VCaP (cell line): ENCODE results near the gene MMP28.
"Not testable (repeated sequence)": the region's sequence is repeated elsewhere in the genome, so short reads cannot be mapped to it uniquely, and the experiment has no call there.

ENCODE experiments used
- H3K27ac ChIP-seq: fragments of 450-650 bp; 2 replicates; pipeline ENCODE4 v1.5.1; 2017
- CTCF ChIP-seq: fragments of 450-650 bp; conservative IDR thresholded peaks from 2 replicates; pipeline ENCODE4 v1.5.1; 2017; ENCODE audit warnings: mild to moderate bottlenecking, moderate library complexity

Gene MMP28

DNA sequence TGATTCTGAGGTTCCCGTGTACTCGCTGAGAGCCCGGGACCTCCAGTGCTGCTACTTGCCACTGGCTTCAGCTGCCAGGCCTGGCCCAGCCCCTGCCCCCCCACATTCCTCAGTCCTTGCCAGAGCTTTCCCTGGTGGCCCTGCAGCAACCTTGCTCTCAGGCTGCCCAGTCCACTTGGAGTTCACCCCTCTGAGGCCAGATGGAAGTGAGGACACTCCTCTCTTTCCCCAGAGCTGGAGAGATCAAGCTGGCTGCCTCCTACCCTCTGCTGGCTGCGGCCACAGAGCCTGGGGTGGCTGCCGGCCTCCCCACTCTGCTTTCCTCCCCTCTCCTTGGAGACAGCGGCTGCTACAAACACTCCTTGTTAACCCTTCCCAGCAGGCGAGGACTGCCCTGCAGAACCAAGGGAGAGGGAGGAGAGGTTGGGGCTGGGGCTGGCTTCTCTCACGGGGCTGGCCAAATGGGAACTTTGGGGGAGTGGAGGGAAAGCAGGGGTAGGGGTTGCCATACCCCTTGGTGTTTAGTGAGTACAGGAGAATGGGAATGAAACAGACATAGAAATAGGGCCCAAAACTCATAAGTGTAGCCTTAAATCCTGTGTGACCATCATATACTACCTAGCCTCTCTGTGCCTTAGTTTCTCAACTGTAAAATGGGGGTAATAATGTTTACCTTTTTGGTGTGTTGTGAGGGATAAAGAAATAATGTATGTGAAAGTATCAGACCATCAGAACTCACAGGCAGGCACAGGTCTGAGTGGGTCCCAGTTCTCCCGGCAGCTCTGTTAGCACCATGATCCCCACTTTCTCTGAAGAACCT is 42.3 kb downstream of the MMP28 start, which contains the start of gene GAS2L2:
GAS2L2 (minus strand) TSS at position 295 of the 820 bp plus-strand sequence. CDS start 389 bp downstream, outside the sequence.
- peak within 1 kb of the TSS; percentile 21; the same call in 1 of the 2 replicates for H3K27ac ChIP-seq
- no peak for TF ChIP-seq CTCF

DNA sequence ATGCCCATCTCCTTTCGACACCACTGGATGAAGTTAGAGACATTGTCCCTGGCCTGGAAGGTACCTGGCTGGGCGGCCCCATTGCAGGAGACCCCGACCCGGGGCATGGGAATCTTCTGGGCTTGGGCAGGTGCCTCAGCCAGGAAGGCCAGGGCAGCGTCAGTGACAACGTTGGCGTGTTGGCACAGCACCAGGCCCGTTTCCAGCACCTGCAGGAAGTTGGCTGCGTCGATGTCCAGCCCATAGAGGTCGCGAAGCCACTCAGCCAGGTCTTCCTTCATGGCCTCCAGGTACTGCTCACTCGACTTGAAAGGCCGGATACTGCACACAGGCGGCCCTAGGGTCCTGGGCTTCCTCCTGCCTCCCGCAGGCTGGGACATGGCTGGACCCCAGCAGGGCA is 43.0 kb downstream of the MMP28 start:
- TF ChIP-seq CTCF, result no peak
- peak overlapping the region; percentile 21; the same call in 1 of the 2 replicates for H3K27ac ChIP-seq

DNA sequence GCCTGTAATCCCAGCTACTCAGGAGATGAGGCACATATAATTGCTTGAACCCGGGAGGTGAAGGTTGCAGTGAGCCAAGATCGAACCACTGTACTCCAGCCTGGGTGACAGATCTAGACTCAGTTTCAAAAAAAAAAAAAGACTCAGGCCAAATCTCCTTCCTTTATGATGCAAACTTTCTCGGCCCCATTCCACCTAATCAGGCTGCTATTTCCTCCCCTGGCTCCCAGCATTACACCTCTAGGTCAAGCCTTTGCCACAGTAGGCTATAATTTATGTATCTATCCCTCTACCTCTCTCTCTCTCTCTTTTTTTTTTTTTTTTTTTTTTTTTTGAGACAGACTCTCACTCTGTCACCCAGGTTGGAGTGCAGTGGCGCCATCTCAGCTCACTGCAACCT is 43.9 kb downstream of the MMP28 start:
- not testable (repeated sequence) for H3K27ac ChIP-seq

DNA sequence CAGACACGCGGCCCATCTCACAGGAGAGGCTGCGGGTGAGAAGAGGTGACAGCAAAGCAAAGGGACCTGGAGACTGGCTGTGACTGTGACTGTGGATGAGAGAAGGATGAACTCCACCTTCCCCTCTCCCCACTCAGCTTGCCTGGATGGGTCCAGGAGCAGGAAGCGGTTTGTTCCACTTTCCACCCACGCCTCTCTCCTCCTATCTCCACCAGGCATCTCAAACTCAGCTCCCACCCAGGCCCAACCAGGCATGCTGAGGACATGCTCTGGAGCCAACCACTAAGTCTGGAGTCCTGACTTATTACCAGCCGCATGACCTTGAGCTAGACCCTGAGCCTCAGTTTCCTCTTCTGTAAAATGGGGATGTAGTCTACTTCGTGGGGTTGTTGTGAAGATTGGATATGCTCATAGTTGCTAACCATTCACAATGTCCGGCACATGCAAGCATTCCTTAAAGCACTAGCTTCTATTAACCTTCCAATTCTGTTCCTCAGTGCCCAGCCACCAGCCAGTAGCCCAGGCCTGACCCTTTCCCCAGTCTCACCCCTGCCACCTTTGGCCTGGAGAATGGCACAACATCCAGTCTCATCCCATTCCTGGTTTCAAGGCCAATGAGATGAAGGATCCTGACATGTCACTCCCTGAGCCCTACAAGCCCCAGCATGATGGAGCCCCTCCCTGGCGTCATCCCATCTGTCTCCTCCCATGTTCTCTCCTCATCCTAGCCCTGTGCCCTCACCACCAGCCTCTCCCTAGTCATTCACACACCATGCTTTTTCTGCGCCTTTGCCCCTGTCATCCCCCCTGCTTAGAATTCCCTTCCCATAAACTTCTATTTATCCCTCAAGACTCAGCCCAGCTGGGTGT is 44.7 kb downstream of the MMP28 start:
- TF ChIP-seq CTCF, result no peak
- no peak overlapping the region for H3K27ac ChIP-seq

DNA sequence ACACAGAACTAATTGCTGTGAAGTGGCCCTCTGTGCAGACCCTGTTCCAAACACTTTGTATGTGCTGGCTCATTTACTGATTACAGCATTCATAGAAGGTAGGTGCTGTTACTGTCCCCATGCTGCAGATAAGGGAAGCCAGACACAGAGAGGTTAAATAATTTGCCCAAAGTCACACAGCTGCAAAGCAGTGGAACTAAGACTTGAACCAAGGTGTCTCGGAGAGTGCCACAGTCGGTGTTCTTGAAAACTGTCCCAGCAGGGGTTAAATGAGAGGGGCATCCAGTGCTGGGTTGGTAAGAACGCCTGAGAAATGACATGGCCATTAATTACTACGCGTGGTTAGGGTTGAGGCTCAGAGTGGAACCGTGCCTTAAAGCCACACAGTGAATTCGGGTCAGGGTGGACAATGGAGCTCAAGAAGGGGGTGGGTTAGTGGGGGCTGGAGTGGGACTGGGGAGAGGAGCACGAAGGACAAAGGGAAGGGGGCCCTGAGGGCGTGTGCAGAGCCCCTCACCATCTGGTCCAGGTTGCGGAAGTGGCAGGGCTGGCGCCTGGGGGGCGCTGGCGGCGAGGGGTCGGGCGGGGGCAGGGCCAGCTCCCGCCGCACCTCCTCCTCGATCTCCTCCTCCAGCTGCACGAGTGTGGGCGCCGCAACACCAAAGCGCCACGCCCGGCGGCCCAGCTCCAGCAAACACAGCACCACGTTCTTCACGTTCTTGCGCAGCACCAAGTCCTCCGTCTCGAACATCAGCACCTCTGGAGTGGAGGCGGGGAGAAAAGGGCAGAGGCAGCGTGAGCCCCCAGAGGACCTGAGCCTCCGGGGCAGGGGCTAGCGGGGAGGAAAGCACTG is 45.7 kb downstream of the MMP28 start:
- TF ChIP-seq CTCF, result no peak

GRCh38 chr17:35748979-35749378 is 46.5 kb downstream of the MMP28 start:
- peak overlapping the region; percentile 36; the same call in 1 of the 2 replicates for H3K27ac ChIP-seq
- no peak for TF ChIP-seq CTCF

More for the DNA sequence above, 45.7 kb downstream of the MMP28 start:
- H3K27ac ChIP-seq, result no peak overlapping the region

DNA sequence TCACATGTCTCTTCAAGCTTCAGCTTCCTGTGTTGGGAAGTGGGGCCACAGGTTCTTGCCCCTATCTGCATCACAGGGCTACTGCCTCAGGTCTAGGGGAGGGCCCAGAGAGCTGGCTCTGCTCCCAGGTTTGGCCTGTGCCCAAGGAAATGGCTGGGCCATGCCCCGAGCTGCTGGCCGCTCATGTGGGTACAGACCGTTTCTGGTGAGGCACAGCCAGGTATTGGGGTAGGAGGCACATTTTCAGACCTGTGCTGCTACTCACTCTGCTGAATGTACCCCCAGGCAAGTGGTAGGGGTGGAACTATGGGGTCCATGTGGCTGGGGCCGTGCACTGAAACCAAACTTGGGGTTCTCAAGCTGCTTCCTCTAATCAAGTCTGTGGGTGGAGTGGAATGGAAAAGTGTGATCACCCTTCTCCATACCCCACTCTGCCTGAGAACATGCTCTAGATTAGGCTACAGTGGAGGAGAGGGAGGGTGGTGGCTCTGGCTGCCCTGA is 47.0 kb downstream of the MMP28 start:
- TF ChIP-seq CTCF, result no peak
- peak overlapping the region; percentile 36; the same call in 1 of the 2 replicates for H3K27ac ChIP-seq
